ENCODE results near the gene TAGAP. TPM values are rescaled to one million over a fixed set of nuclear protein-coding genes. Genes with fewer than 3 reads are reported as not detected.

TAGAP gene
- total and polyA plus RNA-seq, 2 of the 8 experiments (the other 6 are each of a cell fraction or from before 2014, with no cell fraction given): not detected

GRCh38 chr6:159020011-159020410 is 24.8 kb downstream of the TAGAP start:
- Histone ChIP-seq H3K18ac (ENCODE audit: extremely low read depth, low read length) (no peak overlapping the region), H4K8ac (ENCODE audit: extremely low read depth, insufficient read depth, low read length) (no peak overlapping the region), H2AFZ (ENCODE audit: low read length) (no peak overlapping the region), H3K14ac (ENCODE audit: insufficient read length) (no peak overlapping the region), H2BK120ac (replicated peaks; ENCODE audit: low read depth, low read length) (no peak overlapping the region), H3K79me2 (ENCODE audit: control insufficient read depth in 1 of 2, insufficient read depth in 2 of 2, low read length in 2 of 2) (no peaks in the 10 kb centered on the region), H3K4me3 (ENCODE audit: extremely low read depth in 1 of 4, insufficient read depth in 2 of 4, low read depth in 3 of 4, low read length in 4 of 4) (no peak overlapping the region), H3K4me1 (replicated peaks in 1 of 4; ENCODE audit: control insufficient read depth in 3 of 4, insufficient read depth in 4 of 4, low read length in 3 of 4) (no peaks in the 10 kb centered on the region), H4K20me1 (replicated peaks in 1 of 2; ENCODE audit: control insufficient read depth in 1 of 2, insufficient read depth in 2 of 2, low read length in 2 of 2) (no peaks in the 10 kb centered on the region), H3K36me3 (ENCODE audit: control insufficient read depth in 2 of 4, insufficient read depth in 4 of 4, low read length in 3 of 4) (no peaks in the 10 kb centered on the region), H3K9ac (replicated peaks in 1 of 4; ENCODE audit: extremely low read depth in 1 of 4, low read depth in 3 of 4, low read length in 3 of 4) (no peak overlapping the region), H3K9me3 (ENCODE audit: insufficient read depth in 2 of 2, low read depth in 1 of 2, low read length in 1 of 2) (peaks cover 8 to 15% of the 10 kb centered on the region in 2 experiments; a peak in 2 of 4 replicates), H2BK5ac (ENCODE audit: low read depth, low read length) (no peak overlapping the region), H2AK5ac (ENCODE audit: low read depth, low read length) (no peak overlapping the region), H4K5ac (ENCODE audit: insufficient read length, low read depth, low read length) (no peak overlapping the region), H2BK20ac (ENCODE audit: low read length) (no peak overlapping the region), H3K4me2 (ENCODE audit: insufficient read depth in 1 of 2, low read depth in 2 of 2, low read length in 2 of 2) (no peak overlapping the region), H3K56ac (replicated peaks; ENCODE audit: insufficient read length, low read depth, low read length) (no peak overlapping the region), H3K4ac (replicated peaks; ENCODE audit: insufficient read length, low read depth, low read length) (no peak overlapping the region), H3K79me1 (ENCODE audit: low read depth, low read length) (no peaks in the 10 kb centered on the region), H3K27ac (ENCODE audit: low read depth, low read length) (no peak overlapping the region), H4K91ac (replicated peaks; ENCODE audit: insufficient read length, low read length) (no peak overlapping the region), H2BK12ac (ENCODE audit: low read depth, low read length) (no peak overlapping the region), H3K23ac (ENCODE audit: insufficient read length) (no peak overlapping the region), H3K23me2 (ENCODE audit: low read depth, low read length) (no peaks in the 10 kb centered on the region; the same call in 1 of the 2 replicates), H3K27me3 (replicated peaks in 1 of 4; ENCODE audit: control insufficient read depth in 3 of 4, extremely low read depth in 1 of 4, insufficient read depth in 3 of 4, low read length in 3 of 4) (peaks cover 0 to 1% (median 0%) of the 10 kb centered on the region in 4 experiments; a peak in 1 of 7 replicates), H2BK15ac (ENCODE audit: low read length) (no peak overlapping the region)
- ChIA-PET POLR2A (ENCODE audit: partially characterized antibody) (interaction anchor here (1.0 kb wide), 1 partner anchor 20 kb away, joined by 4 read pairs; the partner anchor contains the start of gene RSPH3), CTCF (ENCODE audit: partially characterized antibody) (no interaction called here)
- FAIRE-seq: no peak
- TF ChIP-seq BACH1 (IDR thresholded peaks at IDR 0.05; ENCODE audit: low read length) (no peak), CHD1 (IDR thresholded peaks at IDR 0.05; ENCODE audit: low read depth, low read length) (no peak), TAF7 (optimal IDR thresholded peaks at IDR 0.05; ENCODE audit: borderline replicate concordance, low read depth, low read length) (no peak), SRF (IDR thresholded peaks at IDR 0.05; ENCODE audit: low read depth, low read length) (no peak), MAFK (IDR thresholded peaks at IDR 0.05; ENCODE audit: low read depth, low read length) (no peak), HDAC2 (IDR thresholded peaks at IDR 0.05; ENCODE audit: borderline replicate concordance in 1 of 2, low read depth in 2 of 2, low read length in 2 of 2) (no peak), RFX5 (IDR thresholded peaks at IDR 0.05; ENCODE audit: borderline replicate concordance, low read depth, low read length) (no peak), RNF2 (IDR thresholded peaks at IDR 0.05; ENCODE audit: borderline replicate concordance, low read depth, low read length, missing control alignments, poor library complexity, severe bottlenecking) (no peak), RAD21 (IDR thresholded peaks at IDR 0.05 in 1 of 2, conservative IDR thresholded peaks at IDR 0.05 in 1 of 2; ENCODE audit: low read depth in 2 of 2, low read length in 2 of 2) (no peak)
- no peak for DNase-seq (ENCODE audit: low read depth in 1 of 2, low spot score in 2 of 2)
- 78% methylated on average over 2 of the region's 2 CpGs; no CpG with 5 or more reads in 1 of the 2 experiments for WGBS, 2 experiments (ENCODE audit: extremely low coverage in 1 of 2, insufficient coverage in 1 of 2, insufficient read length in 1 of 2, insufficient replicate concordance in 2 of 2, low coverage in 1 of 2, low lambda C conversion rate in 2 of 2, missing lambda C conversion rate in 1 of 2)
